ENCODE results near the gene NOPCHAP1.

The NOPCHAP1 gene

GRCh38 chr12:105024928-105025327 is 38.8 kb downstream of the NOPCHAP1 start:
- no peak for DNase-seq

GRCh38 chr12:105025890-105026289 is 39.8 kb downstream of the NOPCHAP1 start:
- no peak for DNase-seq

- DNase-seq, result no peak
Measured at GRCh38 chr12:105026411-105026810, 40.3 kb downstream of the NOPCHAP1 start.

- no peak for DNase-seq
Measured at GRCh38 chr12:105030820-105031807, 45.0 kb downstream of the NOPCHAP1 start.

GRCh38 chr12:105032703-105033357 is 46.7 kb downstream of the NOPCHAP1 start:
- no peak for DNase-seq

GRCh38 chr12:105033851-105034250 is 47.7 kb downstream of the NOPCHAP1 start:
- no peak for DNase-seq
